Transverse colon (tissue), 4 donors: ENCODE measurements around the gene TOB1.

Experiments used
- EP300 ChIP-seq: sonication (generic); formaldehyde crosslinking; IDR thresholded peaks from one replicate; pipeline ENCODE4 v1.6.1; 2017; ENCODE audit warnings: antibody characterized with exemption, low read depth
- POLR2A ChIP-seq: fragments of 450-650 bp; IDR thresholded peaks from one replicate; pipeline ENCODE4 v1.6.1; 2016; ENCODE audit warnings: antibody characterized with exemption, mild to moderate bottlenecking, moderate library complexity
- POLR2AphosphoS5 ChIP-seq, 3 donors: sonication (generic); formaldehyde crosslinking; IDR thresholded peaks; one replicate each; pipeline ENCODE4 v1.6.1; 2016; ENCODE audit warnings: antibody characterized with exemption in 3 of 3
- TF ChIP-seq, protein P1 (sequence below), 5 experiments: fragments of 200-600 bp in 3 of 5; fragments of 450-650 bp in 2 of 5; sonication (generic) in 3 of 5; IDR thresholded peaks; 1 replicate in 2 of 5; 2 replicates in 3 of 5; pipeline ENCODE4 v1.5.1; 2016 to 2017; ENCODE audit warnings: antibody characterized with exemption in 5 of 5, inconsistent platforms in 3 of 5, mild to moderate bottlenecking in 2 of 5, moderate library complexity in 1 of 5

DNA sequence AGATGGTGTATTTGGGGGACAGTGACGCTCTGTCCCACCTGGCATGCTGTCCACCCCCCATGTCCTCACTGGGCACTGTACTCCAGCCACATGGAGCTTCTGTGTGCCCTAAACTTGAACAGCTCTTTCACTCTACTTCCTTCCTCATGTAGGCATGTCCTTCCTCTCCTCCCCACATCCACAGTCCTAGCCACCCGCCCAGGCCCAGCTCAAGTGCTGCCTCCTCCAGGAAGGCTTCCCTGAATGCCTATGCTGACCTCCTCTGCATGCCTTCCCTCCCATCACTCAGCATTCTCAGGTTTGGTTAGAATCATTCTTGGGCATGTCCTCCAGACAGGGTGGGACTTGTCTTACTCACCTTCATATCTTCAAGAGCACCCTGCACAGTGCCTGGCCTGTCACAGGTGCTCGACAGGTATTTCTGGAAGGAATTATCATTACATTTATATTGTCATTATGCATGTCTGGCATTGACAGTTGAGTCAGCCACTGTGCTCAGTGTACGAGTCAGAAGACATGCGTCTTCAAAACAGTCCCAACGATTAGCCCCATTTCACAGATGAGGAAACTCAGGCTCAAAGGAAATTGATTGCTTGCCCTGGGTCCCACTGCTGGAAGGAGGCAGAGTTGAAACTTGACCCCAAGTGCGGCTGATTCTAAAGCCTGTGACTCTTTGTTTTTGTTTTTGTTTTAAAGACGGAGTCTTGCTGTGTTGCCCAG lies 42.1 kb upstream of the TOB1 start:
- TF ChIP-seq, protein P1, sequence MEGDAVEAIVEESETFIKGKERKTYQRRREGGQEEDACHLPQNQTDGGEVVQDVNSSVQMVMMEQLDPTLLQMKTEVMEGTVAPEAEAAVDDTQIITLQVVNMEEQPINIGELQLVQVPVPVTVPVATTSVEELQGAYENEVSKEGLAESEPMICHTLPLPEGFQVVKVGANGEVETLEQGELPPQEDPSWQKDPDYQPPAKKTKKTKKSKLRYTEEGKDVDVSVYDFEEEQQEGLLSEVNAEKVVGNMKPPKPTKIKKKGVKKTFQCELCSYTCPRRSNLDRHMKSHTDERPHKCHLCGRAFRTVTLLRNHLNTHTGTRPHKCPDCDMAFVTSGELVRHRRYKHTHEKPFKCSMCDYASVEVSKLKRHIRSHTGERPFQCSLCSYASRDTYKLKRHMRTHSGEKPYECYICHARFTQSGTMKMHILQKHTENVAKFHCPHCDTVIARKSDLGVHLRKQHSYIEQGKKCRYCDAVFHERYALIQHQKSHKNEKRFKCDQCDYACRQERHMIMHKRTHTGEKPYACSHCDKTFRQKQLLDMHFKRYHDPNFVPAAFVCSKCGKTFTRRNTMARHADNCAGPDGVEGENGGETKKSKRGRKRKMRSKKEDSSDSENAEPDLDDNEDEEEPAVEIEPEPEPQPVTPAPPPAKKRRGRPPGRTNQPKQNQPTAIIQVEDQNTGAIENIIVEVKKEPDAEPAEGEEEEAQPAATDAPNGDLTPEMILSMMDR (IDR thresholded peaks at IDR 0.05): no peak
- no peak for TF ChIP-seq POLR2A
- TF ChIP-seq POLR2AphosphoS5 (IDR thresholded peaks at IDR 0.05): no peak
- no peak for TF ChIP-seq EP300
